ENCODE results near the gene MEGF6.

DNA sequence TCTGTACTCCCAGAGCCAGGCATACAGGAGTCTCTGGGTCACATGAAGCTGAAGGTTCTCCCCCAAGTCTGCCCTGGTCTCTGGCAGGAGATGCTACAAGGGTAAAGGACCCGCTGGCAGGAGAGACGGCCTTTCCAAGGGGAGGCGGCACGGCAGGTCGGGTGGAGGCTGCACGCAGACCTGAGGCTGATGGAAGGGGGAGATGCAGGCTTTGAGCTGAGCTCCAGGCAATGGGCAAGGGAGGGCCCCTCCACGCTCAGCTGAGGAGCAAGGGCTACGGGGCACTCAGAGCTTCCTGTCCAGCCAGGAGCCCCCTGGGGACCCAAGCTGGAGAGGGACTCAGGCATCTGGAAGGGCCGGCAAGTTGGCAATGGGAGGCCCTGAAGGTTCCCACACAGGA, 50.3 kb downstream of the MEGF6 start:
- no peak for TF ChIP-seq CTCF (IDR thresholded peaks at IDR 0.05)
- TF ChIP-seq EZH2 (IDR thresholded peaks at IDR 0.05; ENCODE audit: borderline replicate concordance, insufficient read depth, low read depth, low read length, poor library complexity, severe bottlenecking): no peak
